ENCODE data around the gene CLDN4. TPM values are rescaled to one million over a fixed set of nuclear protein-coding genes. Genes with fewer than 3 reads are reported as not detected.

Gene CLDN4
- total RNA-seq, 1 experiment from 2014 or later: 234 TPM

DNA sequence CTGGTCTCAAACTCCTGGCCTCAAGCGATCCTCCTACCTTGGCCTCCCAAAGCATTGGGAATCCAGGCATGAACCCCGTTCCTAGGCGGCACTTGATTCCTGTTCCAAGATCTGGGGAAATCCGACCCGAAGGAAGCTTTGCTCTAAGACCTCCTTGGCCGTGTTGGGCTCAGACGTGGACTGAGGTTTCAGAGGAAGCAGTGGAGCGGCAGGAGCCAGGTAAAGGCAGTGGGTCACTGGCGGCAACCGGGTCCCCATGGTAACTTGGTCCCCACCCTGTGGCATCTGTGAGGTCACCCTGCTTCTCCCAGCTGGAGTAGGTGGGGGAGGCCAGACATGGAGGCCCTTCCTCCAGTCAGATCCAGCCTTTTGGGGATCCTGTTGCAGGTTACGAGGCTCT lies 30.1 kb downstream of the CLDN4 start, which contains the start of gene TMEM270:
TMEM270 (plus strand) TSS at position 301 of the 400 bp plus-strand sequence; CDS start at position 337, 36 bp downstream.
- ATAC-seq (no peak), DNase-seq (ENCODE audit: low read depth, low spot score) (no peak)
- H3K9me3 ChIP-seq (ENCODE audit: control insufficient read depth in 1 of 2, insufficient read depth in 1 of 2, low read depth in 1 of 2, low read length in 2 of 2): no peaks in the 10 kb centered on the region
- H4K20me1 ChIP-seq (ENCODE audit: insufficient read depth): no peaks in the 10 kb centered on the region
- H3K4me3 ChIP-seq (replicated peaks in 1 of 2; ENCODE audit: low read depth in 1 of 2, low read length in 2 of 2): no peak within 1 kb of the TSS
- no peaks in the 10 kb centered on the region for H3K79me2 ChIP-seq (ENCODE audit: insufficient read depth, low read length)
- BruUV-seq (replicated peaks): no TSS peak
- H3K9me2 ChIP-seq (ENCODE audit: insufficient read depth): no peaks in the 10 kb centered on the region
- H3K27me3 ChIP-seq (ENCODE audit: insufficient read depth, low read length): no peaks in the 10 kb centered on the region
- TF ChIP-seq RAD21 (IDR thresholded peaks at IDR 0.05; ENCODE audit: low read depth) (no peak), EZH2phosphoT487 (IDR thresholded peaks at IDR 0.05; ENCODE audit: borderline replicate concordance) (no peak)
- TF ChIP-seq, protein P1, sequence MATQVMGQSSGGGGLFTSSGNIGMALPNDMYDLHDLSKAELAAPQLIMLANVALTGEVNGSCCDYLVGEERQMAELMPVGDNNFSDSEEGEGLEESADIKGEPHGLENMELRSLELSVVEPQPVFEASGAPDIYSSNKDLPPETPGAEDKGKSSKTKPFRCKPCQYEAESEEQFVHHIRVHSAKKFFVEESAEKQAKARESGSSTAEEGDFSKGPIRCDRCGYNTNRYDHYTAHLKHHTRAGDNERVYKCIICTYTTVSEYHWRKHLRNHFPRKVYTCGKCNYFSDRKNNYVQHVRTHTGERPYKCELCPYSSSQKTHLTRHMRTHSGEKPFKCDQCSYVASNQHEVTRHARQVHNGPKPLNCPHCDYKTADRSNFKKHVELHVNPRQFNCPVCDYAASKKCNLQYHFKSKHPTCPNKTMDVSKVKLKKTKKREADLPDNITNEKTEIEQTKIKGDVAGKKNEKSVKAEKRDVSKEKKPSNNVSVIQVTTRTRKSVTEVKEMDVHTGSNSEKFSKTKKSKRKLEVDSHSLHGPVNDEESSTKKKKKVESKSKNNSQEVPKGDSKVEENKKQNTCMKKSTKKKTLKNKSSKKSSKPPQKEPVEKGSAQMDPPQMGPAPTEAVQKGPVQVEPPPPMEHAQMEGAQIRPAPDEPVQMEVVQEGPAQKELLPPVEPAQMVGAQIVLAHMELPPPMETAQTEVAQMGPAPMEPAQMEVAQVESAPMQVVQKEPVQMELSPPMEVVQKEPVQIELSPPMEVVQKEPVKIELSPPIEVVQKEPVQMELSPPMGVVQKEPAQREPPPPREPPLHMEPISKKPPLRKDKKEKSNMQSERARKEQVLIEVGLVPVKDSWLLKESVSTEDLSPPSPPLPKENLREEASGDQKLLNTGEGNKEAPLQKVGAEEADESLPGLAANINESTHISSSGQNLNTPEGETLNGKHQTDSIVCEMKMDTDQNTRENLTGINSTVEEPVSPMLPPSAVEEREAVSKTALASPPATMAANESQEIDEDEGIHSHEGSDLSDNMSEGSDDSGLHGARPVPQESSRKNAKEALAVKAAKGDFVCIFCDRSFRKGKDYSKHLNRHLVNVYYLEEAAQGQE (IDR thresholded peaks at IDR 0.05; ENCODE audit: low read depth): no peak
- TF ChIP-seq, protein P2, sequence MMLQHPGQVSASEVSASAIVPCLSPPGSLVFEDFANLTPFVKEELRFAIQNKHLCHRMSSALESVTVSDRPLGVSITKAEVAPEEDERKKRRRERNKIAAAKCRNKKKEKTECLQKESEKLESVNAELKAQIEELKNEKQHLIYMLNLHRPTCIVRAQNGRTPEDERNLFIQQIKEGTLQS (IDR thresholded peaks at IDR 0.05): no peak
- ChIA-PET POLR2A (no interaction called here), RAD21 (ENCODE audit: low non-redundant PET in 1 of 2, low total read pairs in 2 of 2, uncharacterized antibody in 2 of 2, unreplicated experiment in 2 of 2) (no interaction called here), CTCF (no interaction called here)
- peaks cover 0 to 22% of the 10 kb centered on the region in 2 experiments; a peak in 3 of 4 replicates for H3K4me1 ChIP-seq (ENCODE audit: control insufficient read depth in 1 of 2, insufficient read depth in 2 of 2, low read length in 2 of 2)
- intact Hi-C loops (cut with micrococcal nuclease): no loop called here
- no peak within 1 kb of the TSS for H2AFZ ChIP-seq (ENCODE audit: low read depth, low read length, poor library complexity, severe bottlenecking)
- no peak within 1 kb of the TSS for H3K9ac ChIP-seq (ENCODE audit: low read length)
- no peaks in the 10 kb centered on the region for H3K36me3 ChIP-seq (ENCODE audit: control insufficient read depth in 1 of 2, insufficient read depth in 2 of 2, low read length in 2 of 2)
- no peak within 1 kb of the TSS for H3K27ac ChIP-seq (ENCODE audit: low read depth, low read length)
- no peak within 1 kb of the TSS for H3K4me2 ChIP-seq (ENCODE audit: low read length)

DNA sequence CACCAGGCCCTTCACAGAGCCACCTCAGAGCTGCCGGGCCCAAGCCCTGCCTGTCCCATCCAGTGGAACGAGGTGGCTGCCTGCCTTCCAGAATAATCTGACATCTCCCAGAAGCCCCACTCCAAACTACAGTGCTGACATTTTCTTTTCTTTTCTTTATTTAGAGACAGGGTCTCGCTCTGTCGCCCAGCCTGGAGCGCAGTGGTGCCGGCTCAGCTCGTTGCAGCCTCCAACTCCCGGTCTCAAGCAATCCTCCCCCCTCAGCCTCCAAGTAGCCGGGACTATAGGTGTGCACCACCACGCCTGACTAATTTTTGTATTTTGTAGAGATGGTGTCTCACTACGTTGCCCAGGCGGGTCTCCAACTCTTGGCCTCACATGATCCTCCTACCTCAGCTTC lies 30.5 kb downstream of the CLDN4 start:
- H2AFZ ChIP-seq (ENCODE audit: low read depth, low read length, poor library complexity, severe bottlenecking): no peak overlapping the region
- H3K4me1 ChIP-seq (ENCODE audit: control insufficient read depth in 1 of 2, insufficient read depth in 2 of 2, low read length in 2 of 2): peaks cover 0 to 20% of the 10 kb centered on the region in 2 experiments; a peak in 3 of 4 replicates
- CTCF ChIA-PET: no interaction called here
- no peaks in the 10 kb centered on the region for H4K20me1 ChIP-seq (ENCODE audit: insufficient read depth)
- DNase-seq (ENCODE audit: low read depth, low spot score): no peak
- H3K4me2 ChIP-seq (ENCODE audit: low read length): no peak overlapping the region
- no peaks in the 10 kb centered on the region for H3K79me2 ChIP-seq (ENCODE audit: insufficient read depth, low read length)
- no peak for TF ChIP-seq ZNF274 (IDR thresholded peaks at IDR 0.05; ENCODE audit: low read depth, low read length)
- TF ChIP-seq ELF1 (IDR thresholded peaks at IDR 0.05; ENCODE audit: borderline replicate concordance, low read depth): no peak
- no peak for TF ChIP-seq FOSL1 (IDR thresholded peaks at IDR 0.05; ENCODE audit: low read depth)
- TF ChIP-seq, protein P3, sequence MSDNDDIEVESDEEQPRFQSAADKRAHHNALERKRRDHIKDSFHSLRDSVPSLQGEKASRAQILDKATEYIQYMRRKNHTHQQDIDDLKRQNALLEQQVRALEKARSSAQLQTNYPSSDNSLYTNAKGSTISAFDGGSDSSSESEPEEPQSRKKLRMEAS (IDR thresholded peaks at IDR 0.05): no peak
- TF ChIP-seq, protein P4, sequence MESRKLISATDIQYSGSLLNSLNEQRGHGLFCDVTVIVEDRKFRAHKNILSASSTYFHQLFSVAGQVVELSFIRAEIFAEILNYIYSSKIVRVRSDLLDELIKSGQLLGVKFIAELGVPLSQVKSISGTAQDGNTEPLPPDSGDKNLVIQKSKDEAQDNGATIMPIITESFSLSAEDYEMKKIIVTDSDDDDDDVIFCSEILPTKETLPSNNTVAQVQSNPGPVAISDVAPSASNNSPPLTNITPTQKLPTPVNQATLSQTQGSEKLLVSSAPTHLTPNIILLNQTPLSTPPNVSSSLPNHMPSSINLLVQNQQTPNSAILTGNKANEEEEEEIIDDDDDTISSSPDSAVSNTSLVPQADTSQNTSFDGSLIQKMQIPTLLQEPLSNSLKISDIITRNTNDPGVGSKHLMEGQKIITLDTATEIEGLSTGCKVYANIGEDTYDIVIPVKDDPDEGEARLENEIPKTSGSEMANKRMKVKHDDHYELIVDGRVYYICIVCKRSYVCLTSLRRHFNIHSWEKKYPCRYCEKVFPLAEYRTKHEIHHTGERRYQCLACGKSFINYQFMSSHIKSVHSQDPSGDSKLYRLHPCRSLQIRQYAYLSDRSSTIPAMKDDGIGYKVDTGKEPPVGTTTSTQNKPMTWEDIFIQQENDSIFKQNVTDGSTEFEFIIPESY (IDR thresholded peaks at IDR 0.05; ENCODE audit: extremely low read depth, insufficient replicate concordance, low read length): no peak
- no peak for TF ChIP-seq ZFX (IDR thresholded peaks at IDR 0.05)
- BruUV-seq (replicated peaks): no TSS peak
- POLR2A ChIA-PET: no interaction called here
- no peaks in the 10 kb centered on the region for H3K36me3 ChIP-seq (ENCODE audit: control insufficient read depth in 1 of 2, insufficient read depth in 2 of 2, low read length in 2 of 2)
- RAD21 ChIA-PET (ENCODE audit: low non-redundant PET in 1 of 2, low total read pairs in 2 of 2, uncharacterized antibody in 2 of 2, unreplicated experiment in 2 of 2): no interaction called here
- H3K27me3 ChIP-seq (ENCODE audit: insufficient read depth, low read length): no peaks in the 10 kb centered on the region
- intact Hi-C loops (cut with micrococcal nuclease): no loop called here
- H3K9me2 ChIP-seq (ENCODE audit: insufficient read depth): no peaks in the 10 kb centered on the region
- ATAC-seq: no peak
- H3K9ac ChIP-seq (ENCODE audit: low read length): no peak overlapping the region
- no peaks in the 10 kb centered on the region for H3K9me3 ChIP-seq (ENCODE audit: control insufficient read depth in 1 of 2, insufficient read depth in 1 of 2, low read depth in 1 of 2, low read length in 2 of 2)
- no peak overlapping the region for H3K4me3 ChIP-seq (replicated peaks in 1 of 2; ENCODE audit: low read depth in 1 of 2, low read length in 2 of 2)
- no peak overlapping the region for H3K27ac ChIP-seq (ENCODE audit: low read depth, low read length)

Measured in HCT116 (cell line).